Measurements from ENCODE around the gene ETS1.

Gene ETS1

DNA sequence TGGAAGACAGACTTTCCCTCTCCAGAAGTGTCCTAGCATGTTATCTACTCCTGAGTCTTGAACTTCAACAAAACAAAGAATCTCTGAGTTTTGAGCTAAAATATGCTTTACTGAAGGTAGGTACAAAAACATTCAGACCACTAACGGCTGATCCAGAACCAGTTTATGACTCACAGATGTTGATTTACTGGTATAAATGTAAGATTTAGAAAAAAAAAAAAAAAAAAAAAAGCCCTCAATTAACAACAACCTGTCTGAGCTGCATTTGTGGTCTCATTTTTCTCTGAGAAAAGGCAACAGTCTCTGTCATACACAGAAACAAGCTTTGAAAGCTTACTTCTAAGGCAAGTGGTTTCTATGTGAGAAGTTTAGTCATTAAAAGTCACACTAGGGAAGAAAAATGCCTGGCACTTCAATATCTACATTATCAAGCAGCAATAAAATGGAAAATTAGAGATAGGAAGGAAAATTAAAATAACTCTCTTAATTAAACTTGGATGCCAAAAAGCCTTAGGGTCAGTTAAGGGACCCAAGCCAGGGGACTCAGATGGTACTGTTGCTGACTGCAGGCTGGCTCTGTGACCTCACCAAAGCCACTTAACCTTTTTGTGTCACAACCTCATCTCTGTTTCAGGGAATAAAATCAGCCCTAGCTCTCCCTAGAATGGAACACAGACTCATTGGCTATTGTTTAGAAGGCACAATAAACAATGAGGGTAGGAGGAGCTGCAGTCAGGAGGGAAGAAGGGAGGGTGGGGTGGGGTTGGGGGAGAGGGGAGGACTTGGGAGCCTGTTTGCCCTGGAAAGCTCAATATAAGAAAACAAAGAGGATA, 61.7 kb downstream of the ETS1 start:
- H3K4me3 ChIP-seq (replicated peaks; ENCODE audit: low read depth, low read length): no peak overlapping the region
- TF ChIP-seq, protein P1, sequence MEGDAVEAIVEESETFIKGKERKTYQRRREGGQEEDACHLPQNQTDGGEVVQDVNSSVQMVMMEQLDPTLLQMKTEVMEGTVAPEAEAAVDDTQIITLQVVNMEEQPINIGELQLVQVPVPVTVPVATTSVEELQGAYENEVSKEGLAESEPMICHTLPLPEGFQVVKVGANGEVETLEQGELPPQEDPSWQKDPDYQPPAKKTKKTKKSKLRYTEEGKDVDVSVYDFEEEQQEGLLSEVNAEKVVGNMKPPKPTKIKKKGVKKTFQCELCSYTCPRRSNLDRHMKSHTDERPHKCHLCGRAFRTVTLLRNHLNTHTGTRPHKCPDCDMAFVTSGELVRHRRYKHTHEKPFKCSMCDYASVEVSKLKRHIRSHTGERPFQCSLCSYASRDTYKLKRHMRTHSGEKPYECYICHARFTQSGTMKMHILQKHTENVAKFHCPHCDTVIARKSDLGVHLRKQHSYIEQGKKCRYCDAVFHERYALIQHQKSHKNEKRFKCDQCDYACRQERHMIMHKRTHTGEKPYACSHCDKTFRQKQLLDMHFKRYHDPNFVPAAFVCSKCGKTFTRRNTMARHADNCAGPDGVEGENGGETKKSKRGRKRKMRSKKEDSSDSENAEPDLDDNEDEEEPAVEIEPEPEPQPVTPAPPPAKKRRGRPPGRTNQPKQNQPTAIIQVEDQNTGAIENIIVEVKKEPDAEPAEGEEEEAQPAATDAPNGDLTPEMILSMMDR (IDR thresholded peaks at IDR 0.05; ENCODE audit: low read length, missing control alignments): no peak
- no peak for DNase-seq (ENCODE audit: low read depth)

DNA sequence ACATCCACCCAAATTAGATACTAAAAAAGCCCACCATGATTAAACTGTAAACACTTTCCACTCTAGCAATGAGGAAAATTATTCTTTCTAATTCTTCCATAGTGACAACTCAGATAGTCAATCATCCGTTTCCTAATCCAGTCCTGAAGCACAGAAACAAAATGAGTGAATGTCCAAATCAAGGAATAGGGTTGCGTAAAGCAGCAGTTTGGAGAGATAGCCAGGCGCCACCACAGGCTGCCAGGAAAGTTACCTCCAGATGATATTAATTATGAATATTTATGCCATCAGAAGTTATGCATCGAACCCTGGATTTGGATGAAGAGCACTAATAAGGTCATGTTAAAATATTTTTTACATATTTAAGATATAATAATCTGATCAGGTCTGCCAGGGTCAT, 63.2 kb downstream of the ETS1 start:
- TF ChIP-seq, protein P1 (IDR thresholded peaks at IDR 0.05; ENCODE audit: low read length, missing control alignments): no peak
- no peak overlapping the region for H3K4me3 ChIP-seq (replicated peaks; ENCODE audit: low read depth, low read length)
- no peak for DNase-seq (ENCODE audit: low read depth)

DNA sequence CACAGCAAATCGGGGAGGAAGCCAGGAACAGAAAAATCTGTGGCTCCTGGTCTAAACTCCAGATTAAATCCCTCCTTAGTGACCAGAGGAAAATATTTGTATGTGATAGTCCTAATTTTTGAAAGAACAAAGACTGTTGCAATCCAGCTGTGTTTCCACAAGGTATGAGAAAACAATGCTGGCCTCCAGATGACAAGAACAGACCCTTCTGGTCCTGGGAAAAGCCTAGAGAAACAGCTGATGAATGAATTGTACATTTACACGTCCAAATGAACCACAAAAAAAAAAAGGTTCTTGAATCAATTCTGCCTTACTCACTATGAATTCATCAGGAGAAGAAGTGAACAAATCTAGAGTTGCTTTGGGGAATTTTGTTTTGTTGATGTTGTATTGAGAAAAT, 63.7 kb downstream of the ETS1 start:
- TF ChIP-seq, protein P1 (IDR thresholded peaks at IDR 0.05; ENCODE audit: low read length, missing control alignments): no peak
- peak; percentile 91 for DNase-seq (ENCODE audit: low read depth)
- no peak overlapping the region for H3K4me3 ChIP-seq (replicated peaks; ENCODE audit: low read depth, low read length)

DNA sequence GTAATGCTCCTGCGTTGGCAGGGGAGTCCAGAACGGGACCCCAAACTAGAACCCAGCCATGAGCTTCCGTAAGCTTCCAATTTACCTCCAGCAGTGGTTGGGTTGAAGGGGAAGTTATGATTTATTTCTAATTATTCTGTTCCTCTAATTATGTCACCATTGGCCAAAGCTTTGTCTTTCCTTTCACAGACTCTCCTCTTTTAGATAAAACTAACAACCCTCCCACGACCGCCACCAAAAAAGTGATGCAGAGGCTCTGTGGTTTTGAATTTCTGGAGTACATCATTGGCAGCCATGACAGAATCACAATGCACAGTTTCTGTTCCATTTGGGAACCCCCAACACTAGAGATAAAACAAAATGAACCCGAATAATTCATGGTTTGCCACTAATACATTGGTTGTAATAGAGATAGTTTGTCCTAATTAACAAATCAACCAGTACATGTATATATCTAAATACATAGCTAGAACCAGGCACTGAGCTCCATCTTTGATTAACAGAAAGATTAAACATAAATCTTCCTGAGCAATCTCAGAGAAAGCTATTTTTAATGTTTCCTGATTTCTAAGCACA, 64.3 kb downstream of the ETS1 start:
- no peak for DNase-seq (ENCODE audit: low read depth)
- H3K4me3 ChIP-seq (replicated peaks; ENCODE audit: low read depth, low read length): peak overlapping the region; percentile 57
- TF ChIP-seq, protein P1 (IDR thresholded peaks at IDR 0.05; ENCODE audit: low read length, missing control alignments): no peak

DNA sequence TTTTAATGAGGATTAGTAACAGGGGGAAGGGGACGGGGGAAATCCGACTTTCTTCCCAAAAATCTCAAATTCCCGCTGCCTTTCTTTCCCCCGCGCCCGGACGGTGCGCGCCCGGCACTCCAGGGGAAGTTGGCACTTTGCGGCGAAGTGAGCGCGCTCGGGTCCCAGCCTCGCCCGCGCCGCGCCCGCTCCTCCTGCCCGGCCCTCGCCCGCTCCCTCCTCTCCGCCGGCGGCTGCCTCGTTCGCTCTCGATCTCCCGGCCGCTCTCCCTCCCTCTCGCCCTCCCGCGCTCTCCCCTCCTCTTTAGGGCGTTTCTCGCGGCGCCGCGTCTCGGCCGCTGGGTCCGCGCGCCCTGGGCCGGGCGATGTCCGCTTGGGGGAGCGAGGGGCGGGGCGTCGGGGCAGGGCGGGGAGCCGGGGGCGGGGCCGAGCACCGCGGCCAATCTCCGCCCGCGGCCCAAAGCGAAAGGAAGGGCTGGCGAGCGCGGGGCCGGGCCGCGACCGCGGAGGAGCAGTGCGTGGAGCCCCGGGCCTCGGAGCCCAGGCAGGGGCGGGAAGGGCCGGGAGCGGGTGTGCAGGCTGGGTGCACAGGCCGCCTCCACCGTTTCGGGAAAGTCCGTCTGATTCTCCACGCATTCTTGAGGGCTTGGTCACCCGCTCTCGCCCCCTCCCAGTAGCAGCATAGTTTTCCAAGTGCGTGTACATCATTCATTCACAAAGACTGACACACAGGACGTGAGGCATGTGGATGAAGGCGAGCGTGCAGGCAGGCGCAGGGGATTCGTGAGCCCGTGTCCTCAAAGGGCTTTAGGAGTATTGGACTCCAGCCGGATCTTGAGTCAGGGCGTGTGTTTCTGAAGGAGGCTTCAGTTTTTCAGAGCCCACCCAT, 65.1 kb downstream of the ETS1 start:
- TF ChIP-seq, protein P1 (IDR thresholded peaks at IDR 0.05; ENCODE audit: low read length, missing control alignments): no peak
- DNase-seq (ENCODE audit: low read depth): peak; percentile 97
- H3K4me3 ChIP-seq (replicated peaks; ENCODE audit: low read depth, low read length): peak overlapping the region; percentile 94

DNA sequence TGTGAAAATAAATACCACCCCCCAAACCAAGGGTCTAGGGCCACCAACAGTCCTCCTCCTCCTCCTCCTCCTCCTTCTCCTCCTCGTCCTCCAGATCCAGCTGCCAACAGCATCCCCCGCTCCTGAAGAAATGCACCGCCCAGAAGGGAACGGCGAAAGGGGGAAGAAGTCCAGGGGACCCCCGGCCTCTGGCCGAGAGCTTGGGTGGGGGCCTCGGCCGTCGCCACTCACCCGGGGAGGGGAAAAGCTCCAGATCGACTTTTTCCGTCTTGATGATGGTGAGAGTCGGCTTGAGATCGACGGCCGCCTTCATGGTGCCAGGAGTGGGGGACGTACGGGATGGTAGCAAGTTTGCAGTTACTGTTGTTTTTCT, 65.7 kb downstream of the ETS1 start:
- DNase-seq (ENCODE audit: low read depth): no peak
- H3K4me3 ChIP-seq (replicated peaks; ENCODE audit: low read depth, low read length): peak overlapping the region; percentile 94
- TF ChIP-seq, protein P1 (IDR thresholded peaks at IDR 0.05; ENCODE audit: low read length, missing control alignments): no peak

Data from fibroblast of pulmonary artery (primary cell).